Activated CD4-positive, alpha-beta T cell treated with anti-CD3 and anti-CD28 coated beads, Interleukin-2, amount 50 U/mL, for 1 hour (primary cell): ENCODE results near the gene TXN.
A peak's percentile ranks its signal among the peaks of the same experiment; 100 is the strongest.
"Not testable (repeated sequence)": the region's sequence is repeated elsewhere in the genome, so short reads cannot be mapped to it uniquely, and the experiment has no call there.

Source experiments
- DNase-seq: peaks from one replicate; pipeline ENCODE4 v3.0.0-alpha.2; 2020

The TXN gene

DNA sequence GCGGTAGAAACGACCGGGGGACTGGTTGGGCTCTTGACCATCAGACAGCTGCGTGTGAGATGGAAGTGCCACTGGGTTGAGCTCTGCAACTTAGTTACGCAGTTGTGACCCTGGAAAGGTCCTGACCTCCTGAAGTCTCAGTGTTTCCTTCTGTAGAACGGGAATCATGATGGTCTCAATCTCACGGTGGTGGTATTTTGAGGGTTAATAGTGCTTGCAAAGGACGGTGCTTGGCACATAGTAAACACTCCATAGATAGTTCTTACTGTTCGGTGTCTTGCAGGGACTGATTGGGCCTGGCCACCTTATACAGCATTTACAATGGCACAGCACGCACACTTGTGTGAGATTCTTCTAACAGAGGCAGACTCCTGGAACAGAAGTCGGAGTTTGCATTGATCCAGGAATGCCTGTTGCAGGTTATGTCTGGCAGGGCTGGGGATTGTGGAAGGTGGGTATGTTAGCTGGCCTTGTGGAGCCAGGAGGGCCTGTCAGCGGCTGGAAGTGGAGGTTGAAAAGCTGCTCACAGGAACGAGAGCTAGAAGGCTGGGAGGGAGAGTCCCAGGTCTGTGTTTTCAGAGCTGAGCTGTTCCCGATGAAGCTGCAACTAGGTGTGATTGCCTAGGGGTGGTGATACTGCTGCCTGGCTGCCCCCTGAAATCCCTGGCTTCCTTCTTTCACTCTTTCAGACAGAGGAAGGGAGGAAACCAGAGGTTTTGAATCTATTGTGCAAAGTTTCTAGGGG is 962 bp upstream of the TXN start:
- no peak for DNase-seq

DNA sequence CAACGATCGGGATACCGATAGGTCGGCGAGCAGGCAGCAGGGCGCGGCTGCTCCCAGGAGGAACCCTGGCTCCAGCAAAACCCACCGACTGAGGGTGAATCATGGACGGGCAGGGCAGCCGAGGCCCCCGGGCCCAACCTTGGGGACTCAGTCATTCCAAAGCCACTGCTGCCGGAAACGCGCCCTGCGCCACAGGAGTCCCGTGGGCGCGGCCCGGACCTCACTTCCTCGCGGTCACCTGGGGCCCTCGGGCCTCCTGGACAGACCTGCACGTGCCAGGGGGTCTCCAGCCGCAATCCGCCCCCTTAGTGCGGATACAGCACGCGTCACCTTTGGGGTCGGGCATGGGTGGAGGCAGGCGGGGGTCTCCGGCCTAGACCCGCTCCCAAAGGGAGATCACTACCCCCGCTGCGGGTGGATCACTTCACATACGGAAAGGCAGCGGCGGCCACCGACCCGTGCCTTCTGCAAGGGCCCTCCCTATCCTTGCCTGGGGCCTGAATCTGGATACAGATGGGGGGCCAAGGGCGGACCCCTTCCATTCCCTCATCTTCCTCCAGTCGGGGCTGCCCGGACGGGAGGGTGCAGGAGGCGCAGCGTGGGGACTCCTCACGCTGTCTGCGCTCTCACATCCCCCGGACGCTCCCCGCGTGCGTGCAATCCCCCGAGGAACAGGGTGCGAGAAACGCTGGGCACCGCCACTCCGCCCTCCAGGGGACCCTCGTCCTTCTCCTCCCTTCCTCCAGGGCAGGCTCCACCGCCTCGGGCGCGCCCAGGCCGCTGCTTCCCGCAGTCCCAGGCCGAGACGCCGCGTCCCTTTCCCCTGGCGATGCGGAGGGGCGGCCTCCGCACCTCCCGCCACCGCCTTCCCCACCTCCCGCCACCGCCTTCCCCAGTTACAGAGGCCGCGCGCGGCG is 586 bp downstream of the TXN start:
- peak; percentile 16 for DNase-seq

DNA sequence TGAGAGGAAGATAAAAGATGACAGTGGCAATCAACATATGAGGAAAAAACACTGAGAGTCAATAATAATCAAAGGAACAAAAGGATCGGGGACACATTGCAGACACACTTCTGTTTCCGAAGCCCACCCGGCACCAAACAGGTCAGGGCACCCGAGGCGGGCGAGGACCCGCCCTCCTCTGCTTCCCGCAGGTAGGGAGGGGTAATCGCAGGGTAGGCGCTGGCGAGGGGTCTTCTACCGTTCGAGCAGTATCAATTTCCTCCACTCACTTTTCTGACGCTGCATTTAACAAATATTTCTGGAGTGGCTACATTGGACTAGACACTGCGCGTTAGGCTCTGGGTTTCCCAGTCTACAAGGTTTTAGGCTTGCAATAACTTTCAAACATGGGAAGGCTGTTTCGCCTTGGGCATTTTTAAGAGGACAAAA is 1.3 kb downstream of the TXN start:
- DNase-seq: peak; percentile 2

DNA sequence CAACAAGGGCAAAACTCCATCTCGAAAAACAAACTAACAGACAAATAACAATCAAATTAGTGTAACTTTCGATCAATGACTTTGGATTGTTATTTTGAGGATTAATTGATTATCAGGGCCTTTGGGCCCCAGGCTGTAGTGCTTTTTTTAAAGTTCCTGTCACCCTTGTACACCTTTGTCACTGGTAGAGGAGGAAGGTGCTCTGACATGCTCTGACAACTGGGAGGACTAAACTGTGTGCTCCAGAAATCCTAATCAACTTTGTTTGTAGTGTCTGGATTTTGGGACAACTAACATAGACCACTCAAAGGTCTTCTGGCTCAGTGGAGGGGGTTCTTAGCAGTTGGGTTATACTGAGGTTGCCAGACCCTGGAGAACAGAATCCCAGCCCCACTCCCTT is 1.8 kb downstream of the TXN start:
- no peak for DNase-seq

DNA sequence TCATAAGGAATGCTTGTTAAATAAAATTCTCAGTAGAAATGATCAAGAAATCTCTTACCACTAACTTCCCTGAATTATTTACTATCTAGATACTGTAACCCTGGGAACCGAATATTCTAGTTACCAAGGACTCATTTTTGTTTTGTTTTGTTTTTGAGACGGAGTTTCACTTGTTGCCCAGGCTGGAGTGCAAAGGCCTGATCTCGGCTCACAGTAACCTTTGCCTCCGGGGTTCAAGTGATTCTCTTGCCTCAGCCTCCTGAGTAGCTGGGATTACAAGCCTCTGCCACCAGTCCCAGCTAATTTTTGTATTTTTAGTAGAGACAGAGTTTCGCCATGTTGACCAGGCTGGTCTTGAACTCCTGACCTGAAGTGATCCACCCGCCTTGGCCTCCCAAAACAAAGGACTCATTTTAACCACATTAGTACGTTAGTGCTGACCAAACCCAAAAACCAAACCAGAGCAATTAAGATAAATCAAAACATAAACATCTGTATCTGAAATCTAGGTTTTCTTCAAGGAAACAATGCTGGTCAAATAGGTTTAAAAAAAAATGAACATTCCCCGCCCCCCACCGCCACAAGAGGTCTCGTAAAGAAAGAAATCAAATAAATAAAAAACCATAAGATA is 3.7 kb downstream of the TXN start:
- no peak for DNase-seq

DNA sequence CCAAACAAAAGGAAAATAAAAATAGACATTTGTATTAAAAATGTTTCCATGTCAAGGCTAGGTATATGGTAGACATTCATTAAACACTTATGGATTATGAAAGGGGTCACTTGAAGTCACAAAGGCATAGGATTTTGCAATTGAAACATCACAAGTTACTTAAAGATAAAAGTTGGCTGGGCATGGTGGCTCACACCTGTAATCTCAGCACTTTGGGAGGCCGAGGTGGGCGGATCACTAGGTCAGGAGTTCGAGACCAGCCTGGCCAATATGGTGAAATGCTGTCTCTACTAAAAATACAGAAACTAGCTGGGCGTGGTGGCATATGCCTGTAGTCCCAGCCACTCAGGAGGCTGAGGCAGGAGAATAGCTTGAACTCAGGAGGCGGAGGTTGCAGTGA is 4.5 kb downstream of the TXN start:
- not testable (repeated sequence) for DNase-seq

DNA sequence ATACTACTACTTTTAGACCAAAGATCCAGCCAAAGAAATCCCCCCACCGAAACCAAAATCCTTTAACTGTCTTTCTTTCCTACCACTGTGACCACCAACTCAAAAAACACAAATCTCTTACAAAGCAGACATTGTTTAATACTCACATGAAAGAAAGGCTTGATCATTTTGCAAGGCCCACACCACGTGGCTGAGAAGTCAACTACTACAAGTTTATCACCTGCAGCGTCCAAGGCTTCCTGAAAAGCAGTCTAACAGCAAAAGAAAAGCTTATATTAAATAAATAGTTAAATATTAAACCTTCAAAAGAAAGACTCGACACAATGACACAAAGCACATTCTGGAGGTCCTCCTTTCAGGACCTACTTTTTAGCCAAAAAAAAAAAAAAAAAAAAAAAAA is 5.1 kb downstream of the TXN start:
- DNase-seq: no peak

DNA sequence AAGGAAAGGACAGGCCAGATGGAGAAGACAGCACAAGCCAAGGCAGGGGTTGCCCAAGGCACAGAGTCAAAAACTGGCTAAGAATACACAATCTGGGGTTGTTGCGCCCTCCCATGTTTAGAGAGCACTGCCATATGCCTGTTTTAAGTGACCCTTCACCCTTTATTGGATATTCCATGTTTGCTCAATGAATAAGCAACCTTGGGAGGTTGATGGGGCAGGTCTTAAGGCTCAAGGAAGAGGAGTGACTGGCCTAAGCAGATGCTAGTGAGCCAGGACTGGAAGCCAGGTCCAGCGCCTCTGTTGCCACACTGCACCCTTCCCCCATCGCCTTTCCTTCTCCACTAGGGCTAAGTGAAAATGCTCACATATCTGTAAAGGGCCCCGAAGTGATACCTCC is 6.7 kb downstream of the TXN start:
- no peak for DNase-seq

DNA sequence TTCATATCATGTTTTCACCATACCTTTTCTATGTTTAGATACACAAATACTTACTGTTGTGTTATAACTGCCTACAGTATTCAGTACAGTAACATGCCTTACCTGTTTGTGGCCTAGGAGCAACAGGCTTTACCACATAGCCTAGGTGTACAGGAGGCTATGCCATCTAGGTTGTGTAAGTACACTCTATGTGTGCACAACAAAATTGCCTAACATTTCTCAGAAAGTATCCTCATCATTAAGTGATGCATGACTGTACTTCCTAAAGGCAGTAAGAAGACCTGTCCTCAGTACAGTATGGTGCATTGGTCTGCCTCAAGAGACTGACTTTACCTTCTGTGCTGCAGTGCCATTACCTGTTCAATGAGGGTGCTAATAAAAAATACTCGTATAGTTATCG is 7.9 kb downstream of the TXN start:
- DNase-seq: no peak

DNA sequence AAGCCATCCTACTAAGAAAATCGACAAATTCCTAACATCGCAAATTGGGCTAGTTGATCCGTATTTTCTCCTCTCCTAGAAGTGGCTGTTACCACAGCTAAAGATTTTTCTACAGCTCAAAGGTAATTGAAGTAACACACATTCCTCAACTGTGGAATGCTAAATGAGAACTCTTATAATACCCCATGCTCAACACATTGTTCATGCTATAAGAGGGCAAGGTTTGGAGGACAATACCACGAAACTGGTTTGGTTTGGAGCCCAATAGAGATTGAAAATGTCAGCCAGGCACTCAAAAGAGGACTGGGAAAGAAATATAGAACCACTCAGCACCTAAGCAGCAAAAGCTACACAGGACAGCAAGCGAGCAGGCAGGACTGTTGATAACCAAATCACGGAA is 10.1 kb downstream of the TXN start:
- no peak for DNase-seq

DNA sequence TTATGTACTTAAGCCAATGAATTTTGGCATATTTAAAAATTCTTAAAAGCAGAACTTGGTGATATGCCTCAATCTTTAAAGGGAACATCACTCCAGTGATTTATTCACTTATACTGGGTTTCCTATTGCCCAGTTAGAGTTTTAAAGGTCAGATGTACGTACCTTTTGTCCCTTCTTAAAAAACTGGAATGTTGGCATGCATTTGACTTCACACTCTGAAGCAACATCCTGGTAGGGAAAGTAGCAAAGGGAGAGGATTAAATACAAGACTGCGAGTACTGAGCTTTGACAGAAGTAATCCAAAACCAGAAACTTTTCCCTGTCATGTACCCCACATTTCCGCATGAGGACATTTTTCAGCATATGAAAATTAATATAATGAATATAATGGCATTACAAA is 11.7 kb downstream of the TXN start:
- no peak for DNase-seq

DNA sequence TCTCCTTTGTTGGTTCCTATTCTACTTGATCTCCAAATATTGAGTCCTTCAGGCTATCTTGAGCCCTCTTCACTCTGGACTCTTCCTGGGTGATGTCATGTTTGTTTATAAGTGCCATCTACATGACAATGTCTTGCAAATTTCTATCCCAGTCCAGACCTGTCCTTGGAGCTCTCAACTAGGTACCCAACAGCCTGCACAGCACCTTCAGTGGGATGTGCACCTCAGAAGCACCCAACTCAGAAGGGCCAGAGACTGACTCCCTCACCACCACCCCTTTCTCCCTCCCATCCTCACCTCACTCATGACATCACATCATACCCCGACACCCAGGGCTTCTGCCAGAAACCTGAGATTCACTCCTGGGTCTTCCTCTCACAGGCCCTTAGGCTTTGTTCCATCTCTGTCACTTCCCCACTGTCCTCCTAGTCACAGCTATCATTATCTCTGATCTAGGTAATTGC is 14.4 kb downstream of the TXN start:
- DNase-seq: no peak

DNA sequence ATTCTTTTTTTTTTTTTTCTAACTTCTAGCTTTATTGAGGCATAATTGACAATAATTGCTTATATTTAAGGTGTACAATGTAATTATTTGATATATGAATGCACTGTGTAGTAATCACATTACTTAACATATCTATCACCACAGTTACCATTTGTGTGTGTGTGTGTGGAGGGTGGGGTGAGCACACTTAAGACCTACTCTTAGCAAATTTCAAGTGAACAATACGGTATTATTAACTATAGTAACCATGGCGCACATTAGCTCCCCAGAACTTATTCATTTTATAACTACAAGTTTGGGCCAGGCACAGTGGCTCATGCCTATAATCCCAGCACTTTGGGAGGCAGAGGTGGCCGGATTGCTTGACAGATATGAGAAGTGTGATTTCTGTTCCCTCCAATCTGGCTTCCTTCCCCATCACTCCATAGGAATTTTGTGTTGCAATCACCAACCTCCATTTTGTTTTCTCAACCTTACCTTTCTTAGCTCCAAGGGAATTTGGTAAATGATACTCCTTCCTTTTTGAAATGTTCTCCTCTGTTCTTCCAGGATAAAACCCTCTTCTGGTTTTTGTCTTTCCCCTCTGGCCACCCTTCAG is 14.9 kb downstream of the TXN start:
- DNase-seq: no peak

DNA sequence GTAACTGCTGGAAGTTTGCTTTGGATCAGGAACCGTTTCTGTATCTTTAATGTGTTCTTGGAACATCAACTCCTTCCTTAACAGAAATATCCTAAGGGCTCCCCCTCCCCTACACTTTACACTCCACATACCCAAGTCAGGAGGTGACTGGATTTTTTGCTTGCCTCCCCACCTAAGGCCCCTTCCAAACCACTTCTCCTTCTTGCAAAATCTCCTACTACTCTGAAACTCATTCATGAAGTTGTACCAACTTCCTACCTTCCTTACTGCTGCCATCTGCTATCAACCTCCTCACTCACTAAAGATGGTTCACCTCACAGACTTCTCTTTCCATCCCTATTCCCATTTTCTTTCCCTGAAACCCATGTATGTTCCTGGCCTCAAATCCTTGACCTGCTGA is 16.1 kb downstream of the TXN start:
- no peak for DNase-seq

DNA sequence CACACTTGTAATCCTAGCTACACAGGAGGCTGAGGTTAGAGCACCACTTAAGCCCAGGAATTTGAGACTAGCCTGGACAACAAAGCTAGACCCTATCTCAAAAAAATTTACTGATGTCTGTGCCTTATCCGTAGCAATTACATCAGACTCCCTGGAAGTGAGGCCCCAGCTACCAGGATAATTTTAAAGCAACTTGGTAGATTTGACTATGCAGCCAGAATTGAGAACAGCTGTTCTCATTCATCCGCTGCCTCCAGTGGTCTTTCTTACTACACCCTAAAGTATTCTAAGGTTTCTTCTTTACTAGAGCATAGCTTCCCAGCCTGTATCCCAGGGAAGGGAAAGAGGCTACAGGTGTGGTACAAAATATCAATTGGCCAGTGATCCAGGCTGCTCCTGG is 28.0 kb downstream of the TXN start:
- no peak for DNase-seq

DNA sequence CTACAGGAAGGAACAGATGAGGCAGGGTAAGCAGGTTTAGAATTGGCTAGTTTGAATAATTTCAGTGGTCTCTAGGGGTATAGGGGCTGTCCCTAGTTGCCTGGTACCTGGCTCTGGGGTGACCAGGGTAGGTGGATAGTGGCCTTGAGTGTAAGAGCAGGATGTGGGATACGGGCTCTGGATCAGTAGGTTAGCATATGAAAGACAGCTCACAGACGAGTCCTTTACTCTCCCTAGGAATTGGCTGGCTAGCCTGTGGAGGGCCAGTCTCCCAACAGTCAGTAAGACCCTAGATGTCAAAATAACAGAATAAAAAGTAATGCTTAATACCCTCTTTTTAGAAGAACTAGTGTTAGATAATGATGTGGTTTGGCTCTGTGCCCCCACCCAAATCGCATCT is 31.7 kb downstream of the TXN start:
- no peak for DNase-seq

DNA sequence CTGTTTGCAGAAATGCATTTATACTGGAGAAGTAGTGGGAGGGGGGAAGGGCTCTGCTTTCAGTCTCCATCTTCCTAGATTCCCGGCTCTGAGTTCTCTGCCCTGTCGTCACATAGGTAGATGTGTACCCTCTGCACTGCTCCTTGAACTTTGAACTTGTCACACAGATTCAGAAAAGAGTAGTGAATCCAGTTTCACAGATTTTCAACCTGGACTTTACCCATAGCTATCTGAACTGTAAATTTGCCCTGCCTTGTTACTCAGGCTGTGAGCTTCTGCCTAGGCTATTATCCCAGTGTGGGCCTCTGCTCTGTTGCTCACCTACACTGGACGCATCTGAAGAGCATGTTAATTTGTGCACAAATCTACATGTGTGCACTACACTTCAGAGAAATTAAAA is 35.5 kb downstream of the TXN start:
- no peak for DNase-seq

DNA sequence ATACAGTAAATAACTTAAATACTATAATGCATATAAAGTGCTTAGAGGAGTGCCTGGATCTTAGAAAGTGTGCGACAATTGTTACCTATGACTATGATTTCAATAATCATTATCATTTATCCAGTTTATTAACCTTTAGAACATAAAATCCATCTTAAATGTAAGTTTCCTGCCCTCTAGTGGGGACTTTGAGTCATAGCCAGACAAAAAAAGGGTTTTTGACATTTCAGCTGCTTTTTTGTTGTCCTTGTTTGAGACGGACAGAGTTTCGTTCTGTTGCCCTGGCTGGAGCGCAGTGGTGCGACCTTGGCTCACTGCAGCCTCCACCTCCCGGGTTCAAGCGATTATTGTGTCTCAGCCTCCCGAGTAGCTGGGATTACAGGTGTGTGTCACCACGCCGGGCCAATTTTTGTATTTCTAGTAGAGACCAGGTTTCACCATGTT is 38.6 kb downstream of the TXN start:
- no peak for DNase-seq

DNA sequence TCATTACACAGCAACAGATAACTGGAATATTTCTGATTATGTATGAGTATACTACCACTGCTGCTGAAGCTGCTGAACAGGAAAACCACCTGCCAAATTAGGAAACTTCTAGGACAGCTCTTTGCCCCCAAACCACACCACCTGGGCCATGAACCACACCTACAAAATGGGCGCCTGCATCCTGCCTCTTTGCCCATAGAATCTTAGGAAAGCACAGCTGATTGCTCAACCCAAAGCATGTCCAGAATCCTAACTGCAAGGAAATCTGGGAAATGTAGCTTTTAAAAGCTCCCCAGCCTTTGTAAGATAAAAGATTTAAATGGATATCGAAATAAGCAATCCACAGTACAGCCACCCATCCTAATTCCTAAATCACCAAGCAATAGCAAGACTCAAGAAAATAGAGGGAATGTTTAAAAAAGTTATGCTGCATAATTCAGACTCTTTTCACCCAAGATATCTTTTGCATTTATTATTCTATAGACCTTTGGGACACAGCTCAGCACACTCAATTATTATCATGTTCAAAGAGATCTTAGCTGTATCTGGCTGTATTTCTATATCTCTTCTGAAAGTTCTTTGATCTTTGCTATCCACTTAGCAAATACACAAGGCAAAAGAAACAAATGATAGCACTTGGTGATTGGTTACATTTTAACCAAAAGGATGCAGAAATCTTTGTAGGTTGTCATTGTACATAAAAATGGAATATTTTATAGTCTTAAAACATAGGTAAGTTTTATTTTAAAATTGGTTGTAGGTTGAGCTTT is 41.5 kb downstream of the TXN start:
- DNase-seq: no peak

DNA sequence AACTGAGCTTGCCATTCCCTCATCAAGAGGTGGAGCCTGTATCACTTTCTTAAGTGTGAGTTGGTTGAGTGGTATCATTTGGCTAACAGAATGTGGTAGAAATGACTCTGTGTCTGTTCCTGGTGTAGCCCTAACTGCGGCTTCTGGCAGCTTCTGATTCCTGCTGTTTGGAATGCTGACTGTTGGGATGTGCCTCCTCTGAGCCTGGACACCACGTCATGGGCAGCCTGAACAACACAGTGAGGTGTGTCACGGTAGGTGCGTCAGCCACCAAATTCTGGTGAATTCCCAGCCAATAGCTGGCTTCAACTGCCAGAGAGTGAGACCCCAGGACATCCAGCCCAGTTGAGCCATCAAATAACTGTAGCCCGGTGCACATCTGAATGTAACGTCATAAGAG is 42.2 kb downstream of the TXN start:
- DNase-seq: no peak

DNA sequence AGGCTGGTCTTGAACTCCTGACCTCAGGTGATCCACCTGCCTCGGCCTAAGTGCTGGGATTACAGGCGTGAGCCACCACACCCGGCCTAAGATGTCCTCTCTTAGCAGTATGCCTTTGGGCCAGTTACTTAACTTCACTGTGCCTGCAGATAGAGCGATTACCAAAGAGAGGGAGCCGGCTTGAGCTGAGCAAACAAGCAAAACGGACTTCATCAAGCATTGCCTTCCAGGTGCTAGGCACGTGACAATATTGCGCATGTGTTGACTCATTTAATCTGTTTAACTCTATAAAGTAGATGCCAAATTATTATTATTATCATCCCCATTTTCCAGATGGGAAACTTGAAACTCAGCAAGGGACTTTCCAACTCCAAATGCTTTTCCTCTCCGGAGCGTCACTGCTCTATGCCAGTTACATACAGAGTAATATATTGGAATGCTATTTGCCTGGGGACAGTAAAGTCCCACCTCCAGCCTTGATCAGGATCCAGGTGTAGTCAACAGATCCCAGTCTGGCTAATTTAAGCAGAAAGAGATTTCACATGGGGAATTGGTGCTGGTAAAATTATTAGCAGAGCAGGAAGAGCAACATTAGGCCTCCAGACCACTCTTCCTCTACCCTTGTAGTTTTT is 42.8 kb downstream of the TXN start:
- DNase-seq: no peak

DNA sequence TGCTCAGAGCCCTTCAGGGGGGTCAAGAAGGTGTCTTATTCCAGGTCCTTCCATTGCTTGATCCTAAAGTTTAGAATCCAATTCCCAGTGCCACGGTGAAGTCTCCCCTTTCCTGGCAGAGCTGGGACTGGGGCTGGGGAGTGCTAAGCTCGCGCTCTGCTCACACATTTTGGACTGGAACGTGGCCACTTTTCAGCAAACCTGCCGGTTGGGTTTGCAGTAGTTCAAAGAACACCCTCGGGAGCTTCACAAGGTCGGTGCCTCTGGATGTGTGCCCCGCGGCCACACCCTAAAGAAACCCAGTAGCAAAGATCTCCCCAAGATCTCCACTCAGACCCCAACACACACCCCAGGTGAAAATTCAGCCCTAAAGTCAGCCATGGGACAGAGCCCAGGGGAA is 48.3 kb downstream of the TXN start, which contains the start of gene C9orf152:
TSS of gene C9orf152 (minus strand) at position 129 of the 400 bp plus-strand sequence. CDS start 580 bp downstream, outside the sequence.
- DNase-seq: no peak
